ENCODE data around the gene RPS14. TPM values are rescaled to one million over a fixed set of nuclear protein-coding genes. Genes with fewer than 3 reads are reported as not detected.

The RPS14 gene
- total and polyA plus RNA-seq, 2 of the 8 experiments (the other 6 are each of a cell fraction or from before 2014, with no cell fraction given) = 2,548 to 6,423 TPM

GRCh38 chr5:150428978-150429377 is 20.6 kb downstream of the RPS14 start:
- H2BK15ac ChIP-seq (ENCODE audit: low read length) = no peak overlapping the region
- WGBS, 2 experiments (ENCODE audit: extremely low coverage in 1 of 2, insufficient coverage in 1 of 2, insufficient read length in 1 of 2, insufficient replicate concordance in 2 of 2, low coverage in 1 of 2, low lambda C conversion rate in 2 of 2, missing lambda C conversion rate in 1 of 2) = 100% methylated on average over 4 of the region's 5 CpGs; no CpG with 5 or more reads in 1 of the 2 experiments
- H3K27me3 ChIP-seq (replicated peaks in 1 of 4; ENCODE audit: control insufficient read depth in 3 of 4, extremely low read depth in 1 of 4, insufficient read depth in 3 of 4, low read length in 3 of 4) = no peaks in the 10 kb centered on the region
- no peak for FAIRE-seq
- H3K4me1 ChIP-seq (replicated peaks in 1 of 4; ENCODE audit: control insufficient read depth in 3 of 4, insufficient read depth in 4 of 4, low read length in 3 of 4) = no peaks in the 10 kb centered on the region
- no peaks in the 10 kb centered on the region for H4K20me1 ChIP-seq (replicated peaks in 1 of 2; ENCODE audit: control insufficient read depth in 1 of 2, insufficient read depth in 2 of 2, low read length in 2 of 2)
- no peak overlapping the region for H2AK5ac ChIP-seq (ENCODE audit: low read depth, low read length)
- H3K4ac ChIP-seq (replicated peaks; ENCODE audit: insufficient read length, low read depth, low read length) = no peak overlapping the region
- H3K36me3 ChIP-seq (ENCODE audit: control insufficient read depth in 2 of 4, insufficient read depth in 4 of 4, low read length in 3 of 4) = no peaks in the 10 kb centered on the region
- peaks cover 6% of the 10 kb centered on the region; the same call in 1 of the 2 replicates for H3K23me2 ChIP-seq (ENCODE audit: low read depth, low read length)
- H3K56ac ChIP-seq (replicated peaks; ENCODE audit: insufficient read length, low read depth, low read length) = no peak overlapping the region
- no peak overlapping the region for H3K23ac ChIP-seq (ENCODE audit: insufficient read length)
- no peak overlapping the region for H2AFZ ChIP-seq (ENCODE audit: low read length)
- H3K27ac ChIP-seq (ENCODE audit: low read depth, low read length) = no peak overlapping the region
- CTCF ChIA-PET (ENCODE audit: partially characterized antibody) = interaction anchor here (14.1 kb wide), 1 partner anchor 27 kb away, joined by 245 read pairs; no protein-coding TSS in a partner anchor
- no peak overlapping the region for H4K8ac ChIP-seq (ENCODE audit: extremely low read depth, insufficient read depth, low read length)
- no peak overlapping the region for H3K9ac ChIP-seq (replicated peaks in 1 of 4; ENCODE audit: extremely low read depth in 1 of 4, low read depth in 3 of 4, low read length in 3 of 4)
- H4K5ac ChIP-seq (ENCODE audit: insufficient read length, low read depth, low read length) = no peak overlapping the region
- no peak overlapping the region for H2BK12ac ChIP-seq (ENCODE audit: low read depth, low read length)
- no peak overlapping the region for H3K18ac ChIP-seq (ENCODE audit: extremely low read depth, low read length)
- H3K14ac ChIP-seq (ENCODE audit: insufficient read length) = no peak overlapping the region
- no peak for DNase-seq (ENCODE audit: low read depth in 1 of 2, low spot score in 2 of 2)
- H3K9me3 ChIP-seq (ENCODE audit: insufficient read depth in 2 of 2, low read depth in 1 of 2, low read length in 1 of 2) = no peaks in the 10 kb centered on the region
- no peak overlapping the region for H2BK20ac ChIP-seq (ENCODE audit: low read length)
- POLR2A ChIA-PET (ENCODE audit: partially characterized antibody) = interaction anchor here (0.7 to 5.9 kb wide), 7 partner anchors 11 to 27 kb away, joined by 3 to 50 read pairs (median 3); no protein-coding TSS in a partner anchor
- H2BK120ac ChIP-seq (replicated peaks; ENCODE audit: low read depth, low read length) = no peak overlapping the region
- no peak overlapping the region for H4K91ac ChIP-seq (replicated peaks; ENCODE audit: insufficient read length, low read length)
- H3K4me3 ChIP-seq (ENCODE audit: extremely low read depth in 1 of 4, insufficient read depth in 2 of 4, low read depth in 3 of 4, low read length in 4 of 4) = no peak overlapping the region
- H3K4me2 ChIP-seq (ENCODE audit: insufficient read depth in 1 of 2, low read depth in 2 of 2, low read length in 2 of 2) = no peak overlapping the region
- no peaks in the 10 kb centered on the region for H3K79me2 ChIP-seq (ENCODE audit: control insufficient read depth in 1 of 2, insufficient read depth in 2 of 2, low read length in 2 of 2)
- no peak overlapping the region for H2BK5ac ChIP-seq (ENCODE audit: low read depth, low read length)
- no peaks in the 10 kb centered on the region for H3K79me1 ChIP-seq (ENCODE audit: low read depth, low read length)
- no peak for TF ChIP-seq CBX8 (IDR thresholded peaks at IDR 0.05; ENCODE audit: borderline replicate concordance, low read depth, low read length)
- no peak for TF ChIP-seq GTF2F1 (IDR thresholded peaks at IDR 0.05; ENCODE audit: borderline replicate concordance, low read depth, low read length)
- TF ChIP-seq TAF7 (optimal IDR thresholded peaks at IDR 0.05; ENCODE audit: borderline replicate concordance, low read depth, low read length) = no peak
- TF ChIP-seq CREB1 (IDR thresholded peaks at IDR 0.05) = no peak
- no peak for TF ChIP-seq CHD2 (IDR thresholded peaks at IDR 0.05; ENCODE audit: low read length)
- TF ChIP-seq CBX5 (IDR thresholded peaks at IDR 0.05; ENCODE audit: low read depth, low read length) = no peak
- TF ChIP-seq SIRT6 (IDR thresholded peaks at IDR 0.05; ENCODE audit: low read length) = no peak
- TF ChIP-seq MAFK (IDR thresholded peaks at IDR 0.05; ENCODE audit: low read depth, low read length) = no peak
- TF ChIP-seq YY1 (IDR thresholded peaks at IDR 0.05; ENCODE audit: low read depth, low read length) = no peak
- no peak for TF ChIP-seq EGR1 (IDR thresholded peaks at IDR 0.05; ENCODE audit: borderline replicate concordance, low read depth, low read length)
- no peak for TF ChIP-seq GABPA (IDR thresholded peaks at IDR 0.05; ENCODE audit: borderline replicate concordance, insufficient read depth, low read length)
- TF ChIP-seq RNF2 (IDR thresholded peaks at IDR 0.05; ENCODE audit: borderline replicate concordance, low read depth, low read length, missing control alignments, poor library complexity, severe bottlenecking) = no peak
- TF ChIP-seq HDAC6 (IDR thresholded peaks at IDR 0.05; ENCODE audit: low read depth, low read length) = no peak
- no peak for TF ChIP-seq NANOG (IDR thresholded peaks at IDR 0.05; ENCODE audit: insufficient read depth, low read depth, low read length, poor library complexity, severe bottlenecking)
- no peak for TF ChIP-seq SP2 (IDR thresholded peaks at IDR 0.05; ENCODE audit: low read length)
